ENCODE measurements around the gene NAV2. TPM values are rescaled to one million over a fixed set of nuclear protein-coding genes. Genes with fewer than 3 reads are reported as not detected.
"Not testable (repeated sequence)": the region's sequence is repeated elsewhere in the genome, so short reads cannot be mapped to it uniquely, and the experiment has no call there.

Gene NAV2
- total RNA-seq, 1 donor from 2014 or later, result 31.4 TPM

GRCh38 chr11:19959648-19960059, 247.0 kb downstream of the NAV2 start:
- no peak overlapping the region for H3K4me3 Mint-ChIP-seq (ENCODE audit: unreplicated experiment)
- H3K9me3 Mint-ChIP-seq (ENCODE audit: unreplicated experiment), result no peaks in the 10 kb centered on the region
- peaks cover 23% of the 10 kb centered on the region for H3K4me1 Mint-ChIP-seq (ENCODE audit: unreplicated experiment)
- TF ChIP-seq CTCF (IDR thresholded peaks at IDR 0.05), result no peak
- no peaks in the 10 kb centered on the region for H3K27me3 Mint-ChIP-seq (ENCODE audit: unreplicated experiment)
- H3K36me3 Mint-ChIP-seq (ENCODE audit: unreplicated experiment), result peaks cover 7% of the 10 kb centered on the region
- DNase-seq (ENCODE audit: extremely low spot score, unreplicated experiment), result no peak
- no peak overlapping the region for H3K27ac Mint-ChIP-seq (ENCODE audit: unreplicated experiment)

GRCh38 chr11:19960410-19960809, 247.8 kb downstream of the NAV2 start:
- H3K9me3 Mint-ChIP-seq (ENCODE audit: unreplicated experiment); H3K27me3 Mint-ChIP-seq (ENCODE audit: unreplicated experiment); H3K27ac Mint-ChIP-seq (ENCODE audit: unreplicated experiment); DNase-seq (ENCODE audit: extremely low spot score, unreplicated experiment); H3K4me3 Mint-ChIP-seq (ENCODE audit: unreplicated experiment): not testable (repeated sequence)
- H3K4me1 Mint-ChIP-seq (ENCODE audit: unreplicated experiment), result peaks cover 23% of the 10 kb centered on the region
- peaks cover 11% of the 10 kb centered on the region for H3K36me3 Mint-ChIP-seq (ENCODE audit: unreplicated experiment)

- Mint-ChIP-seq H3K4me3 (ENCODE audit: unreplicated experiment) (no peak overlapping the region), H3K27ac (ENCODE audit: unreplicated experiment) (no peak overlapping the region), H3K4me1 (ENCODE audit: unreplicated experiment) (peaks cover 23% of the 10 kb centered on the region), H3K9me3 (ENCODE audit: unreplicated experiment) (no peaks in the 10 kb centered on the region), H3K27me3 (ENCODE audit: unreplicated experiment) (no peaks in the 10 kb centered on the region), H3K36me3 (ENCODE audit: unreplicated experiment) (peaks cover 12% of the 10 kb centered on the region)
- TF ChIP-seq CTCF (IDR thresholded peaks at IDR 0.05), result no peak
- DNase-seq (ENCODE audit: extremely low spot score, unreplicated experiment), result no peak
Observed at GRCh38 chr11:19961225-19961624, 248.6 kb downstream of the NAV2 start.

GRCh38 chr11:19962053-19962800, 249.6 kb downstream of the NAV2 start:
- no peaks in the 10 kb centered on the region for H3K27me3 Mint-ChIP-seq (ENCODE audit: unreplicated experiment)
- H3K36me3 Mint-ChIP-seq (ENCODE audit: unreplicated experiment), result peaks cover 14% of the 10 kb centered on the region
- H3K4me1 Mint-ChIP-seq (ENCODE audit: unreplicated experiment), result peaks cover 23% of the 10 kb centered on the region
- H3K9me3 Mint-ChIP-seq (ENCODE audit: unreplicated experiment), result no peaks in the 10 kb centered on the region
- no peak overlapping the region for H3K4me3 Mint-ChIP-seq (ENCODE audit: unreplicated experiment)
- no peak for DNase-seq (ENCODE audit: extremely low spot score, unreplicated experiment)
- no peak overlapping the region for H3K27ac Mint-ChIP-seq (ENCODE audit: unreplicated experiment)
- TF ChIP-seq CTCF (IDR thresholded peaks at IDR 0.05), result no peak

- Mint-ChIP-seq H3K27me3 (ENCODE audit: unreplicated experiment) (no peaks in the 10 kb centered on the region), H3K36me3 (ENCODE audit: unreplicated experiment) (peaks cover 14% of the 10 kb centered on the region), H3K9me3 (ENCODE audit: unreplicated experiment) (no peaks in the 10 kb centered on the region), H3K27ac (ENCODE audit: unreplicated experiment) (no peak overlapping the region), H3K4me1 (ENCODE audit: unreplicated experiment) (peaks cover 19% of the 10 kb centered on the region), H3K4me3 (ENCODE audit: unreplicated experiment) (no peak overlapping the region)
- DNase-seq (ENCODE audit: extremely low spot score, unreplicated experiment), result no peak
- TF ChIP-seq CTCF (IDR thresholded peaks at IDR 0.05), result no peak
Observed at GRCh38 chr11:19962801-19963175, 250.2 kb downstream of the NAV2 start.

Measured in osteocyte (in vitro differentiated cells).